Measurements from ENCODE around the gene PRRX2.

DNA sequence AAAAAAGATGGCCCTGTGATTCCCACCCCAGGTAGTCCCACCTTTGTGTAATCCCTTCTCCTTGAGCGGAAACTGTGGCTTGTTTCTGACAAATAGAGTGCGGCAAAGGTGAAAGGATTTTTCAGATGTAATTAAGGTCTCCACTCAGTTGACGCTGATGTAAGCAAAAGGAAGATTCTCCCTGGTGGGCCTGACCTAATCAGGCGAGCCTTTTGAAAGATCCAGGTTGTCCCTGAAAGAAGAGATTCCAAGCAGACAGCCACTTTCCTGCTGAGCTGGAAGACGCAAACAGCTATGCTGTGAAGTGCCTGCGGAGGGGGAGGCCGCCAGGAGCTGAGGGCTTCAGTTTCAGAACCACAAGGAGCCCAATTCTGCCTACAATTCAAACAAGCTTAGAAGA, 63.3 kb downstream of the PRRX2 start:
- TF ChIP-seq, protein P1, sequence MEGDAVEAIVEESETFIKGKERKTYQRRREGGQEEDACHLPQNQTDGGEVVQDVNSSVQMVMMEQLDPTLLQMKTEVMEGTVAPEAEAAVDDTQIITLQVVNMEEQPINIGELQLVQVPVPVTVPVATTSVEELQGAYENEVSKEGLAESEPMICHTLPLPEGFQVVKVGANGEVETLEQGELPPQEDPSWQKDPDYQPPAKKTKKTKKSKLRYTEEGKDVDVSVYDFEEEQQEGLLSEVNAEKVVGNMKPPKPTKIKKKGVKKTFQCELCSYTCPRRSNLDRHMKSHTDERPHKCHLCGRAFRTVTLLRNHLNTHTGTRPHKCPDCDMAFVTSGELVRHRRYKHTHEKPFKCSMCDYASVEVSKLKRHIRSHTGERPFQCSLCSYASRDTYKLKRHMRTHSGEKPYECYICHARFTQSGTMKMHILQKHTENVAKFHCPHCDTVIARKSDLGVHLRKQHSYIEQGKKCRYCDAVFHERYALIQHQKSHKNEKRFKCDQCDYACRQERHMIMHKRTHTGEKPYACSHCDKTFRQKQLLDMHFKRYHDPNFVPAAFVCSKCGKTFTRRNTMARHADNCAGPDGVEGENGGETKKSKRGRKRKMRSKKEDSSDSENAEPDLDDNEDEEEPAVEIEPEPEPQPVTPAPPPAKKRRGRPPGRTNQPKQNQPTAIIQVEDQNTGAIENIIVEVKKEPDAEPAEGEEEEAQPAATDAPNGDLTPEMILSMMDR (optimal IDR thresholded peaks at IDR 0.05 in 1 of 3, IDR thresholded peaks at IDR 0.05 in 1 of 3, conservative IDR thresholded peaks at IDR 0.05 in 1 of 3; ENCODE audit: extremely low read depth in 1 of 3, insufficient read depth in 2 of 3, low read length in 3 of 3), result no peak
- TF ChIP-seq EZH2 (IDR thresholded peaks at IDR 0.05; ENCODE audit: low read length), result no peak
